Uterus (tissue), 2 donors: Measurements from ENCODE around the gene MT1F.

Source experiments
- CTCF ChIP-seq, 4 experiments: fragments of 200-600 bp in 2 of 4; fragments of 450-650 bp in 2 of 4; sonication (generic) in 2 of 4; IDR thresholded peaks; one replicate each; pipeline ENCODE4 v1.5.1; 2016 to 2019; ENCODE audit warnings: antibody characterized with exemption in 4 of 4, mild to moderate bottlenecking in 2 of 4, moderate library complexity in 1 of 4
- POLR2A ChIP-seq, 2 donors: fragments of 450-650 bp; IDR thresholded peaks; one replicate each; pipeline ENCODE4 v1.6.1; 2016; ENCODE audit warnings: antibody characterized with exemption in 2 of 2, mild to moderate bottlenecking in 1 of 2, moderate library complexity in 1 of 2

- TF ChIP-seq CTCF (IDR thresholded peaks at IDR 0.05) (no peak), POLR2A (IDR thresholded peaks at IDR 0.05) (no peak)
Measured at GRCh38 chr16:56631832-56632155, 26.0 kb upstream of the MT1F start.
